ENCODE measurements around the gene ACOT7. TPM values are rescaled to one million over a fixed set of nuclear protein-coding genes. Genes with fewer than 3 reads are reported as not detected.

ACOT7 gene
- total RNA-seq, 1 donor from 2014 or later: 38.8 TPM

- TF ChIP-seq POLR2A (IDR thresholded peaks at IDR 0.05) (no peak), CTCF (IDR thresholded peaks at IDR 0.05) (no peak), POLR2AphosphoS5 (IDR thresholded peaks at IDR 0.05; ENCODE audit: insufficient read depth in 1 of 2, low read depth in 1 of 2) (no peak)
- Histone ChIP-seq H3K36me3 (no peaks in the 10 kb centered on the region), H3K4me3 (no peak overlapping the region), H3K27ac (no peak overlapping the region), H3K4me1 (peaks cover 34% of the 10 kb centered on the region), H3K27me3 (no peaks in the 10 kb centered on the region), H3K9me3 (no peaks in the 10 kb centered on the region)
- peak in 1 of 2 donors; percentile 79 for DNase-seq (ENCODE audit: extremely low spot score in 2 of 2)
- intact Hi-C loops (cut with DNase I): loop anchor here (5.0 kb wide), 1 partner anchor 102 kb away; no protein-coding TSS in a partner anchor
Observed at GRCh38 chr1:6349254-6349943, 44.2 kb downstream of the ACOT7 start.

GRCh38 chr1:6348511-6349191 is 44.9 kb downstream of the ACOT7 start:
- intact Hi-C loops (cut with DNase I): loop anchor here (5.0 kb wide), 1 partner anchor 101 kb away; no protein-coding TSS in a partner anchor
- no peaks in the 10 kb centered on the region for H3K36me3 ChIP-seq
- H3K4me1 ChIP-seq: peaks cover 27% of the 10 kb centered on the region
- H3K27me3 ChIP-seq: no peaks in the 10 kb centered on the region
- peak in 1 of 2 donors; percentile 42 for DNase-seq (ENCODE audit: extremely low spot score in 2 of 2)
- TF ChIP-seq POLR2A (IDR thresholded peaks at IDR 0.05) (no peak), CTCF (IDR thresholded peaks at IDR 0.05) (no peak), POLR2AphosphoS5 (IDR thresholded peaks at IDR 0.05; ENCODE audit: insufficient read depth in 1 of 2, low read depth in 1 of 2) (no peak)
- H3K27ac ChIP-seq: no peak overlapping the region
- H3K9me3 ChIP-seq: no peaks in the 10 kb centered on the region
- no peak overlapping the region for H3K4me3 ChIP-seq

GRCh38 chr1:6347641-6348487 is 45.7 kb downstream of the ACOT7 start:
- Histone ChIP-seq H3K4me1 (peaks cover 21% of the 10 kb centered on the region), H3K36me3 (no peaks in the 10 kb centered on the region), H3K4me3 (no peak overlapping the region), H3K27ac (no peak overlapping the region), H3K9me3 (no peaks in the 10 kb centered on the region), H3K27me3 (no peaks in the 10 kb centered on the region)
- intact Hi-C loops (cut with DNase I): loop anchor here (5.0 kb wide), 1 partner anchor 101 kb away; no protein-coding TSS in a partner anchor
- peak in 1 of 2 donors; percentile 83 for DNase-seq (ENCODE audit: extremely low spot score in 2 of 2)
- TF ChIP-seq CTCF (IDR thresholded peaks at IDR 0.05): peak in 2 of 3 experiments; percentile 43 to 46
- no peak for TF ChIP-seq POLR2AphosphoS5 (IDR thresholded peaks at IDR 0.05; ENCODE audit: insufficient read depth in 1 of 2, low read depth in 1 of 2)

GRCh38 chr1:6345460-6345859 is 48.1 kb downstream of the ACOT7 start:
- Histone ChIP-seq H3K27ac (no peak overlapping the region), H3K9me3 (no peaks in the 10 kb centered on the region), H3K4me1 (peaks cover 17% of the 10 kb centered on the region), H3K27me3 (no peaks in the 10 kb centered on the region), H3K36me3 (no peaks in the 10 kb centered on the region), H3K4me3 (no peak overlapping the region)
- intact Hi-C loops (cut with DNase I): loop anchor here (5.0 kb wide), 1 partner anchor 98 kb away; no protein-coding TSS in a partner anchor
- TF ChIP-seq POLR2A (IDR thresholded peaks at IDR 0.05) (no peak), CTCF (IDR thresholded peaks at IDR 0.05) (no peak), POLR2AphosphoS5 (IDR thresholded peaks at IDR 0.05; ENCODE audit: insufficient read depth in 1 of 2, low read depth in 1 of 2) (no peak)
- DNase-seq (ENCODE audit: extremely low spot score in 2 of 2): no peak
